ENCODE measurements around the gene CC2D2A. TPM values are rescaled to one million over a fixed set of nuclear protein-coding genes. Genes with fewer than 3 reads are reported as not detected.

The CC2D2A gene
- total and polyA plus RNA-seq, 9 of the 15 experiments (the other 6 are each of a cell fraction or from before 2014, with no cell fraction given): 0.36 to 2.5 (median 1.6) TPM

DNA sequence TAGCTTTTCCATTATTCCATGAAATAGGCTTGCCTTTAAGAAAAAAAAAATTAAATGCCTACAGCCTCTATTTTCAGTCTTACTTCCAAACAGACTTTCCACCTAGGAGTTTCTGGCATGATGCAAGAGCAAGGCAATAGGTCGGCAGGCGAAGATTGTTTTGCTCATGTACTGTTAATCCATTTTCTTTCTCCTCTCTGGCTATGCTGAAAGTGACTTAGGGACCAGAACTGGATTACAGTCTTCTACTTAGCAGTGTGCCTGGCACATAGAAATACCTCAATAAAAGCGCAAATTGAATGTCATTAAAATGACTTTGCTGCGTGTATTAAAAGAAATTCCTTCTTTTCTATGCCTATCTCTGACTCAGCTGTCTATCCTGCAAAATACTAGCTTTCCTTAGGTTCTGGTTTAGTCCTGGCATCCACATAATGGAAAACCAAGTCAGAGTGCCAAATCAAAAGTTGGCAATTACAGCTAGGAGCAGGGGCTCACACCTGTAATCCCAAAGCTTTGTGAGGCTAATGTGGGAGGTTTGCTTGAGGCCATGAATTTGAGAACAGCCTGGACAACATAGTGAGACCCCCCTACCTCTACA, 51.9 kb downstream of the CC2D2A start (continued):
- TF ChIP-seq, protein P1, sequence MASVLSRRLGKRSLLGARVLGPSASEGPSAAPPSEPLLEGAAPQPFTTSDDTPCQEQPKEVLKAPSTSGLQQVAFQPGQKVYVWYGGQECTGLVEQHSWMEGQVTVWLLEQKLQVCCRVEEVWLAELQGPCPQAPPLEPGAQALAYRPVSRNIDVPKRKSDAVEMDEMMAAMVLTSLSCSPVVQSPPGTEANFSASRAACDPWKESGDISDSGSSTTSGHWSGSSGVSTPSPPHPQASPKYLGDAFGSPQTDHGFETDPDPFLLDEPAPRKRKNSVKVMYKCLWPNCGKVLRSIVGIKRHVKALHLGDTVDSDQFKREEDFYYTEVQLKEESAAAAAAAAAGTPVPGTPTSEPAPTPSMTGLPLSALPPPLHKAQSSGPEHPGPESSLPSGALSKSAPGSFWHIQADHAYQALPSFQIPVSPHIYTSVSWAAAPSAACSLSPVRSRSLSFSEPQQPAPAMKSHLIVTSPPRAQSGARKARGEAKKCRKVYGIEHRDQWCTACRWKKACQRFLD (CRISPR knock-in tag; IDR thresholded peaks at IDR 0.05): peak; percentile 42; the same call in 1 of the 2 replicates
- TF ChIP-seq, protein P2, sequence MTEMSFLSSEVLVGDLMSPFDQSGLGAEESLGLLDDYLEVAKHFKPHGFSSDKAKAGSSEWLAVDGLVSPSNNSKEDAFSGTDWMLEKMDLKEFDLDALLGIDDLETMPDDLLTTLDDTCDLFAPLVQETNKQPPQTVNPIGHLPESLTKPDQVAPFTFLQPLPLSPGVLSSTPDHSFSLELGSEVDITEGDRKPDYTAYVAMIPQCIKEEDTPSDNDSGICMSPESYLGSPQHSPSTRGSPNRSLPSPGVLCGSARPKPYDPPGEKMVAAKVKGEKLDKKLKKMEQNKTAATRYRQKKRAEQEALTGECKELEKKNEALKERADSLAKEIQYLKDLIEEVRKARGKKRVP (CRISPR knock-in tag; IDR thresholded peaks at IDR 0.05): peak; percentile 97
- peak; percentile 36; the same call in 1 of the 2 replicates for TF ChIP-seq KLF6 (CRISPR knock-in tag; IDR thresholded peaks at IDR 0.05; ENCODE audit: borderline replicate concordance)
- 0 out of 2 replicates have a peak, but pooled peaks have one; percentile 41 for TF ChIP-seq POLR2H (tag; IDR thresholded peaks at IDR 0.05; ENCODE audit: low read depth)
- peak; percentile 38; the same call in 1 of the 2 replicates for TF ChIP-seq L3MBTL2 (IDR thresholded peaks at IDR 0.05)
- TF ChIP-seq CHD2 (IDR thresholded peaks at IDR 0.05; ENCODE audit: low read depth, low read length): no peak
- peak; percentile 85; the same call in 1 of the 2 replicates for TF ChIP-seq DMBX1 (CRISPR knock-in tag; IDR thresholded peaks at IDR 0.05; ENCODE audit: borderline replicate concordance)
- peak; percentile 74; the same call in 1 of the 2 replicates for TF ChIP-seq BACH1 (tag; IDR thresholded peaks at IDR 0.05)
- peak; percentile 13; the same call in 1 of the 2 replicates for TF ChIP-seq SMAD3 (CRISPR knock-in tag; conservative IDR thresholded peaks at IDR 0.05)
- no peak for TF ChIP-seq PHB (CRISPR knock-in tag; IDR thresholded peaks at IDR 0.05)
- TF ChIP-seq MECOM (CRISPR knock-in tag; IDR thresholded peaks at IDR 0.05): peak; percentile 80
- TF ChIP-seq CXXC5 (CRISPR knock-in tag; IDR thresholded peaks at IDR 0.05): peak; percentile 72
- TF ChIP-seq, protein P3, sequence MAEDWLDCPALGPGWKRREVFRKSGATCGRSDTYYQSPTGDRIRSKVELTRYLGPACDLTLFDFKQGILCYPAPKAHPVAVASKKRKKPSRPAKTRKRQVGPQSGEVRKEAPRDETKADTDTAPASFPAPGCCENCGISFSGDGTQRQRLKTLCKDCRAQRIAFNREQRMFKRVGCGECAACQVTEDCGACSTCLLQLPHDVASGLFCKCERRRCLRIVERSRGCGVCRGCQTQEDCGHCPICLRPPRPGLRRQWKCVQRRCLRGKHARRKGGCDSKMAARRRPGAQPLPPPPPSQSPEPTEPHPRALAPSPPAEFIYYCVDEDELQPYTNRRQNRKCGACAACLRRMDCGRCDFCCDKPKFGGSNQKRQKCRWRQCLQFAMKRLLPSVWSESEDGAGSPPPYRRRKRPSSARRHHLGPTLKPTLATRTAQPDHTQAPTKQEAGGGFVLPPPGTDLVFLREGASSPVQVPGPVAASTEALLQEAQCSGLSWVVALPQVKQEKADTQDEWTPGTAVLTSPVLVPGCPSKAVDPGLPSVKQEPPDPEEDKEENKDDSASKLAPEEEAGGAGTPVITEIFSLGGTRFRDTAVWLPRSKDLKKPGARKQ (CRISPR knock-in tag; IDR thresholded peaks at IDR 0.05): peak; percentile 79; the same call in 1 of the 2 replicates
- no peak for TF ChIP-seq ZZZ3 (IDR thresholded peaks at IDR 0.05)
- TF ChIP-seq NFRKB (IDR thresholded peaks at IDR 0.05; ENCODE audit: low read depth): peak; percentile 31; the same call in 1 of the 2 replicates
- TF ChIP-seq JUND (IDR thresholded peaks at IDR 0.05; ENCODE audit: borderline replicate concordance, low read depth, low read length): peak; percentile 80
- no peak; the same call in 2 of the 3 replicates for TF ChIP-seq JUND (tag; IDR thresholded peaks at IDR 0.05; ENCODE audit: borderline replicate concordance, low read depth, low read length)
- TF ChIP-seq NR2C1 (IDR thresholded peaks at IDR 0.05): no peak
- TF ChIP-seq NR2C1 (tag; IDR thresholded peaks at IDR 0.05): peak; percentile 44; the same call in 1 of the 2 replicates
- TF ChIP-seq MXI1 (IDR thresholded peaks at IDR 0.05; ENCODE audit: low read depth, low read length): no peak
- TF ChIP-seq OTX1 (CRISPR knock-in tag; IDR thresholded peaks at IDR 0.05): no peak
- 0 out of 2 replicates have a peak, but pooled peaks have one; percentile 6 for TF ChIP-seq ETV1 (tag; conservative IDR thresholded peaks at IDR 0.05; ENCODE audit: low read depth)
- TF ChIP-seq ZNF354B (CRISPR knock-in tag; IDR thresholded peaks at IDR 0.05): peak; percentile 5; the same call in 1 of the 2 replicates
- TF ChIP-seq SMAD4 (CRISPR knock-in tag; conservative IDR thresholded peaks at IDR 0.05): peak; percentile 79
- TF ChIP-seq, protein P4, sequence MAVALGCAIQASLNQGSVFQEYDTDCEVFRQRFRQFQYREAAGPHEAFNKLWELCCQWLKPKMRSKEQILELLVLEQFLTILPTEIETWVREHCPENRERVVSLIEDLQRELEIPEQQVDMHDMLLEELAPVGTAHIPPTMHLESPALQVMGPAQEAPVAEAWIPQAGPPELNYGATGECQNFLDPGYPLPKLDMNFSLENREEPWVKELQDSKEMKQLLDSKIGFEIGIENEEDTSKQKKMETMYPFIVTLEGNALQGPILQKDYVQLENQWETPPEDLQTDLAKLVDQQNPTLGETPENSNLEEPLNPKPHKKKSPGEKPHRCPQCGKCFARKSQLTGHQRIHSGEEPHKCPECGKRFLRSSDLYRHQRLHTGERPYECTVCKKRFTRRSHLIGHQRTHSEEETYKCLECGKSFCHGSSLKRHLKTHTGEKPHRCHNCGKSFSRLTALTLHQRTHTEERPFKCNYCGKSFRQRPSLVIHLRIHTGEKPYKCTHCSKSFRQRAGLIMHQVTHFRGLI (CRISPR knock-in tag; IDR thresholded peaks at IDR 0.05): peak; percentile 45; the same call in 1 of the 2 replicates

Data from K562 (cell line).